HepG2 (cell line): ENCODE data around the gene MBD5. TPM values are rescaled to one million over a fixed set of nuclear protein-coding genes. Genes with fewer than 3 reads are reported as not detected.

Experiments used
- ARNT ChIP-seq: fragments of 450-650 bp; IDR thresholded peaks from 2 replicates; pipeline ENCODE4 v1.6.1; 2017
- BHLHE40 ChIP-seq: IDR thresholded peaks from 2 replicates; pipeline ENCODE4 v1.6.1; 2011; ENCODE audit warnings: low read length, improper control_type of control experiment
- FOXC1 ChIP-seq: sonication (generic); formaldehyde crosslinking; IDR thresholded peaks from 2 replicates; pipeline ENCODE4 v1.8.0; 2022; ENCODE audit warnings: mild to moderate bottlenecking, missing genetic modification reagents, borderline replicate concordance
- GATA4 ChIP-seq: sonication (generic); IDR thresholded peaks from 2 replicates; pipeline ENCODE4 v1.6.1; 2016; ENCODE audit warnings: antibody characterized with exemption, low read depth, borderline replicate concordance
- GTF2F1 ChIP-seq: fragments of 150-350 bp; IDR thresholded peaks from 2 replicates; pipeline ENCODE4 v1.6.1; 2014; ENCODE audit warnings: low read length
- POGK ChIP-seq: sonication (generic); formaldehyde crosslinking; conservative IDR thresholded peaks from 2 replicates; pipeline ENCODE4 v1.8.0; 2022; ENCODE audit warnings: mild to moderate bottlenecking, moderate library complexity, missing genetic modification reagents
- SIN3A ChIP-seq: IDR thresholded peaks from 2 replicates; pipeline ENCODE4 v1.6.1; 2011; ENCODE audit warnings: low read depth, mild to moderate bottlenecking, control low read depth, low read length, borderline replicate concordance
- SP2 ChIP-seq: sonication (generic); formaldehyde crosslinking; IDR thresholded peaks from 2 replicates; pipeline ENCODE4 v1.5.1; 2020; ENCODE audit warnings: mild to moderate bottlenecking, missing genetic modification reagents
- STAT6 ChIP-seq: sonication (generic); formaldehyde crosslinking; IDR thresholded peaks from 2 replicates; pipeline ENCODE4 v1.4.0; 2020; ENCODE audit warnings: missing genetic modification reagents, mild to moderate bottlenecking, borderline replicate concordance
- TP53 ChIP-seq: sonication (generic); formaldehyde crosslinking; conservative IDR thresholded peaks from 2 replicates; pipeline ENCODE4 v1.4.0; 2020; ENCODE audit warnings: missing genetic modification reagents
- ZNF484 ChIP-seq: sonication (generic); formaldehyde crosslinking; IDR thresholded peaks from 2 replicates; pipeline ENCODE4 v1.5.1; 2020; ENCODE audit warnings: mild to moderate bottlenecking, low read depth, missing genetic modification reagents, borderline replicate concordance
- ZNF737 ChIP-seq: sonication (generic); formaldehyde crosslinking; IDR thresholded peaks from 2 replicates; pipeline ENCODE4 v1.5.0; 2020; ENCODE audit warnings: missing genetic modification reagents, mild to moderate bottlenecking, borderline replicate concordance
- polyA plus RNA-seq, 8 experiments: library from polyadenylated mRNA; depleted of rRNA in 3 of 8; stranded (reverse) in 7 of 8; unstranded in 1 of 8; fragments of >200 nt; fragmentation: Illumina TruSeq in 4 of 8; extraction: Trizol in 4 of 8; gene quantifications; 2 replicates each; pipeline versions ENCODE4 v1.2.1 to v1.2.3, GENCODE V29; 2011 to 2016; ENCODE audit warnings: low read depth in 4 of 8, missing spikeins in 1 of 8, mixed read lengths in 1 of 8; ENCODE audit not compliant: insufficient read depth in 1 of 8
- total RNA-seq, 5 experiments: library from RNA; depleted of rRNA; stranded (reverse); fragments of >200 nt; fragmentation: Illumina TruSeq; extraction: Trizol; gene quantifications; 2 replicates each; pipeline ENCODE4 v1.2.3, GENCODE V29; 2016; ENCODE audit warnings: low read depth in 1 of 5
- TF ChIP-seq, protein P1 (sequence below): sonication (generic); formaldehyde crosslinking; IDR thresholded peaks from 2 replicates; pipeline ENCODE4 v1.4.0; 2020; ENCODE audit warnings: missing genetic modification reagents
- TF ChIP-seq, protein P2 (sequence below), 2 experiments: sonication (generic) in 1 of 2; formaldehyde crosslinking in 1 of 2; IDR thresholded peaks; 2 replicates each; pipeline versions ENCODE4 v1.6.1 to v1.9.0; 2014 to 2022; ENCODE audit warnings: antibody characterized with exemption in 1 of 2, borderline replicate concordance in 1 of 2, inconsistent platforms in 1 of 2, low read depth in 1 of 2, missing genetic modification reagents in 1 of 2
- TF ChIP-seq, protein P3 (sequence below): IDR thresholded peaks from 2 replicates; pipeline ENCODE4 v1.6.1; 2016; ENCODE audit warnings: mild to moderate bottlenecking, missing biosample characterization, missing genetic modification reagents

Gene MBD5
- total and polyA plus RNA-seq, 2 of the 13 experiments (the other 11 are each of a cell fraction or from before 2014, with no cell fraction given) = 13.5 to 26.4 TPM

DNA sequence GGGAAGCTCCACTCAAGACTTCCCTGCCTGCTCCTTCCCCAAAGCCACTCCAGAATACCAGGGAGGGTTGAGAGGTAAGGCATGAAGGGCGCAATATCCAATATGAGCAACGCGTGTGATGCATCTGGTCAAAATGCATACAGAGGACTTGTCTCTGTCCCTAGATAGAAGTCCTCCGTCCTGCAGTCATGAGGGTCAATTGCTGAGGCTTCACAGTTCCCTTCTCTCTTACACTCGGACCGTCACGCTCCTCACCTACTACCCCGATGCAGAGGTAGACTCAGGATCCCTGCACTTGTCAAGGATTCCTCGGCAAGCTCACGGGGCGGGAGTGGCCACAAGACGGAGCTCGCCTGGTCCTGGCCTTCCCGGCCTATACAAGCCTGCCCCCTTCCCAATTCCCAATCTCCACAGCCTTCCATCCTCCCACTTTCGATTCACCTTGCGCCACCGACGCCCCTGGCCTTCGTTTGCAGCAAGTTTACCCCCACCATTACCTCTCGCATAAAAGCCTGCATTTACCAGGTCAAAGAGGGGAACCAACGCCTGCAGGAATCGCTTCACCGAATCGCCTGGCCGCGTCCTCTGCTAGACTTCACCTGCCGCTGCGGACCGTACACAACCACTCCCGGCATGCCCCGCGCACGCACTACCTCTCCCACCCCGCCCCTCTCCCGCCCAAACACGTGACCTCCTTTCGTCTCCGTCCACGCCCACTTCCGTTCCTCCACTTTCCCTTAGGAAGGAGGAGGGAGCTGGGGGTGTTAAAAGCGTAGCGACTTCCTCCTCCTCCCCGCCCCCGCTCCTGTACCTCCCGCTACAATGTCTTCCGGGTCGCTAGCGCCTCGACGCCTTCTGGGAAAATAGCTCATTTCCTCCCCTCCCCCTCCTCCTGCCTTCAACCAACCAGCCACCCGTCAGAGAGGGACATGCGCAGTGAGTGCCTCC, 506 bp upstream of the MBD5 start, which contains the start of gene ORC4 (continued):
- TF ChIP-seq STAT6 (CRISPR knock-in tag) (0 out of 2 replicates have a peak, but pooled peaks have one; percentile 20), GATA4 (peak; percentile 84; the same call in 1 of the 2 replicates), SP2 (CRISPR knock-in tag) (peak; percentile 72), GTF2F1 (peak; percentile 68; the same call in 1 of the 2 replicates), ZNF484 (no peak), POGK (CRISPR knock-in tag) (peak; percentile 96), ZNF737 (CRISPR knock-in tag) (no peak), SIN3A (0 out of 2 replicates have a peak, but pooled peaks have one; percentile 77), BHLHE40 (peak; percentile 93), TP53 (CRISPR knock-in tag) (no peak; the same call in 1 of the 2 replicates), ARNT (no peak), FOXC1 (CRISPR knock-in tag) (peak; percentile 94; the same call in 1 of the 2 replicates)
- TF ChIP-seq, protein P1, sequence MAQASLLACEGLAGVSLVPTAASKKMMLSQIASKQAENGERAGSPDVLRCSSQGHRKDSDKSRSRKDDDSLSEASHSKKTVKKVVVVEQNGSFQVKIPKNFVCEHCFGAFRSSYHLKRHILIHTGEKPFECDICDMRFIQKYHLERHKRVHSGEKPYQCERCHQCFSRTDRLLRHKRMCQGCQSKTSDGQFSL = peak; percentile 84
- TF ChIP-seq, protein P2, sequence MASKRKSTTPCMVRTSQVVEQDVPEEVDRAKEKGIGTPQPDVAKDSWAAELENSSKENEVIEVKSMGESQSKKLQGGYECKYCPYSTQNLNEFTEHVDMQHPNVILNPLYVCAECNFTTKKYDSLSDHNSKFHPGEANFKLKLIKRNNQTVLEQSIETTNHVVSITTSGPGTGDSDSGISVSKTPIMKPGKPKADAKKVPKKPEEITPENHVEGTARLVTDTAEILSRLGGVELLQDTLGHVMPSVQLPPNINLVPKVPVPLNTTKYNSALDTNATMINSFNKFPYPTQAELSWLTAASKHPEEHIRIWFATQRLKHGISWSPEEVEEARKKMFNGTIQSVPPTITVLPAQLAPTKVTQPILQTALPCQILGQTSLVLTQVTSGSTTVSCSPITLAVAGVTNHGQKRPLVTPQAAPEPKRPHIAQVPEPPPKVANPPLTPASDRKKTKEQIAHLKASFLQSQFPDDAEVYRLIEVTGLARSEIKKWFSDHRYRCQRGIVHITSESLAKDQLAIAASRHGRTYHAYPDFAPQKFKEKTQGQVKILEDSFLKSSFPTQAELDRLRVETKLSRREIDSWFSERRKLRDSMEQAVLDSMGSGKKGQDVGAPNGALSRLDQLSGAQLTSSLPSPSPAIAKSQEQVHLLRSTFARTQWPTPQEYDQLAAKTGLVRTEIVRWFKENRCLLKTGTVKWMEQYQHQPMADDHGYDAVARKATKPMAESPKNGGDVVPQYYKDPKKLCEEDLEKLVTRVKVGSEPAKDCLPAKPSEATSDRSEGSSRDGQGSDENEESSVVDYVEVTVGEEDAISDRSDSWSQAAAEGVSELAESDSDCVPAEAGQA (IDR thresholded peaks at IDR 0.05; ENCODE audit: low read depth) = peak; percentile 80; the same call in 1 of the 2 replicates
- TF ChIP-seq, protein P2 (CRISPR knock-in tag; IDR thresholded peaks at IDR 0.05; ENCODE audit: borderline replicate concordance) = no peak
- TF ChIP-seq, protein P3, sequence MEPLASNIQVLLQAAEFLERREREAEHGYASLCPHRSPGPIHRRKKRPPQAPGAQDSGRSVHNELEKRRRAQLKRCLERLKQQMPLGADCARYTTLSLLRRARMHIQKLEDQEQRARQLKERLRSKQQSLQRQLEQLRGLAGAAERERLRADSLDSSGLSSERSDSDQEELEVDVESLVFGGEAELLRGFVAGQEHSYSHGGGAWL = peak; percentile 90; the same call in 1 of the 2 replicates
